GM06990 (cell line): ENCODE results near the gene CXCL12.

Experiments
- DNase-seq: peaks from one replicate; pipeline ENCODE4 v3.0.0-alpha.2; 2011; ENCODE audit not compliant: insufficient read length; ENCODE audit errors: extremely low read depth
- H3K27me3 ChIP-seq: replicated peaks from 2 replicates; pipeline ENCODE4 v1.6.0; 2011; ENCODE audit warnings: low read length; ENCODE audit not compliant: control insufficient read depth, insufficient read depth
- H3K36me3 ChIP-seq: 2 replicates; pipeline ENCODE4 v1.5.1; 2011; ENCODE audit warnings: low read length; ENCODE audit not compliant: control insufficient read depth, insufficient read depth
- H3K4me3 ChIP-seq: replicated peaks from 2 replicates; pipeline ENCODE4 v1.5.1; 2011; ENCODE audit warnings: low read depth, mild to moderate bottlenecking, control low read depth, low read length
- TF ChIP-seq, protein P1 (sequence below): IDR thresholded peaks from 2 replicates; pipeline ENCODE4 v1.5.1; 2011; ENCODE audit warnings: low read length, control low read depth, mild to moderate bottlenecking, inconsistent platforms; ENCODE audit not compliant: insufficient read depth, poor library complexity, severe bottlenecking

The CXCL12 gene

DNA sequence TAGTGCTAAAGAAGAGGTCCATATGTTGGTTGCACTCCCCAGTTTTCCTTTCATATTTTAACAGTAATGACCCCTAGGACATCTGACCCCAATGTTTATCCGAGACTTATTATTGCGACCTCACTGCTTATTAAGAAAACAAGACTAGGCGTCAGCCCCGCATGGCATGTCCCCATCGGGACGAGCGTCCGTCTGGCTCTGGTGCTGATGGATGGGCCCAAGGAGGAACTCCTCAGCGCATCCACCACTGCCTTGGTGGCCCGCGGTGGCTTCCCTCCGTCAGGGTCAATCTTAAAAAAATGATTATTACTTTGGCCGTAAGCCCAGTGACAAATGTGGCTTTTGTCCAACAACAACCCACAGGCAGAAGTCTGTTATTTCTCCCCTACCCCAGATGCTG, 40.1 kb upstream of the CXCL12 start:
- no peak for DNase-seq
- Histone ChIP-seq H3K36me3 (no peaks in the 10 kb centered on the region), H3K4me3 (no peak overlapping the region), H3K27me3 (no peaks in the 10 kb centered on the region; the same call in none of the 2 replicates)
- TF ChIP-seq, protein P1, sequence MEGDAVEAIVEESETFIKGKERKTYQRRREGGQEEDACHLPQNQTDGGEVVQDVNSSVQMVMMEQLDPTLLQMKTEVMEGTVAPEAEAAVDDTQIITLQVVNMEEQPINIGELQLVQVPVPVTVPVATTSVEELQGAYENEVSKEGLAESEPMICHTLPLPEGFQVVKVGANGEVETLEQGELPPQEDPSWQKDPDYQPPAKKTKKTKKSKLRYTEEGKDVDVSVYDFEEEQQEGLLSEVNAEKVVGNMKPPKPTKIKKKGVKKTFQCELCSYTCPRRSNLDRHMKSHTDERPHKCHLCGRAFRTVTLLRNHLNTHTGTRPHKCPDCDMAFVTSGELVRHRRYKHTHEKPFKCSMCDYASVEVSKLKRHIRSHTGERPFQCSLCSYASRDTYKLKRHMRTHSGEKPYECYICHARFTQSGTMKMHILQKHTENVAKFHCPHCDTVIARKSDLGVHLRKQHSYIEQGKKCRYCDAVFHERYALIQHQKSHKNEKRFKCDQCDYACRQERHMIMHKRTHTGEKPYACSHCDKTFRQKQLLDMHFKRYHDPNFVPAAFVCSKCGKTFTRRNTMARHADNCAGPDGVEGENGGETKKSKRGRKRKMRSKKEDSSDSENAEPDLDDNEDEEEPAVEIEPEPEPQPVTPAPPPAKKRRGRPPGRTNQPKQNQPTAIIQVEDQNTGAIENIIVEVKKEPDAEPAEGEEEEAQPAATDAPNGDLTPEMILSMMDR, result no peak

DNA sequence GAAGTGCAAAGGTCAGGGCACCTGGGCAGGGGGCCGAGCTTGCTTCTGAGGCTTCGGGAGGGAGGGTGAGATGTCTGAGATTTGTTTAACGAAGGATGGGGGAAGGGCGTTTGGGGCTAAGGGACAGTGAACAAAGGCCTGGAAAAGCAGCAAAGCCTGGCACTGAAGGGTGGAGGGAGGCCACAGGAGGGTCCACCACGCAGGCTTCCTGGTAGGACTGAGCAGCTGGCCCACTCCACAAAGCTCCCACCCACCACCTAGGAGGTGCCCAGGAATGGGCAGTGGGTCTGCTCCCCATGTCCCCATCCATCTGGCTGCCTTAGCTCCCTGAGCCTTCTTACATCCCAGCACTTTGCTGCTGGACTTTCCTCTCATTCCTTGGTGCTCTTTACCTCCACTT, 39.4 kb upstream of the CXCL12 start:
- no peaks in the 10 kb centered on the region for H3K36me3 ChIP-seq
- TF ChIP-seq, protein P1, result no peak
- H3K4me3 ChIP-seq, result no peak overlapping the region
- H3K27me3 ChIP-seq, result no peaks in the 10 kb centered on the region; the same call in none of the 2 replicates
- DNase-seq, result no peak

DNA sequence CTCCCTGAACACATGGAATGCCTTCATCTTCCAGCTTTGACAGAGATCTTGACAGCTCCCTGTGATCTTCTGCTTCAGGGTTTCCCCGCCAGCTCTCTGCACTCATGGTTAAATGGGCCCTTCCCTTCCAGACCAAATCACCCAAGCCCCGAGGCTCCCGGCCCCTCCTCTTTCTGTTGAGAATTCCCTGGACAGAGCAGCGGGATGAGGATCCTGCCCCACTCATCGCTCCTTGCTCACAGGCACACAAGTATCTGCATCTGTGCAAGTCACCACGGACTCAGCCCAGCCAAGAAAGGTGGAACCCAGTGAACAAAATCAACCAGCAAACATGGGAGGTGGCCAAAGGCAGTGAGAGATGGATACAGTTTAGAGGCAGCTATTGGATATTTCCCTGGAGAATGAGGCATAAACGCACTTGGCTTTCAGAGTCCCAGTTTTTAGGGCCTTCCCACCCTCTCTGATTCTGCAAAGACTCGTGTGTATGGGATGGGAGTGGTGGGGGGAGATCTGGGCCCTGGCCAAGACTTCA, 37.7 kb upstream of the CXCL12 start:
- H3K4me3 ChIP-seq, result no peak overlapping the region

DNA sequence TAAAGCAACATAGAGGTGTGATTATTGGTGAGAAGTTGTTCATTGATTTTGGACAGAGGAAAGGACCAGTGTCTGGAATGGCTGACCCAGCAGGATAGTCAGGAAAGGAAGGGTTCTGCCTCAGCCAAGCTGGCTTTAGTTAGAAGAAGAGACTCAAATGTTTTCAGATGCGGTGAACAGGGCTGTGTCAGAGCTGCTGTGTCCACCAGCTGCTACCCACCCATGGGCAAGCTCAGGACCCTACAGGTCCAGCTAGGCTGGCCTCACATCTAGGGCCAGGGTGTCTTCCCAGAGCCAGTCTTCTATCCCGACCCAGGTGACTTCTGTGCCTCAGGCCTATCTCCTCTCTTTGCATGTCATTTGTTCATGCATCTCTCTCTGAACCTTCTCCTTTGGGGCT, 37.3 kb upstream of the CXCL12 start:
- Histone ChIP-seq H3K27me3 (no peaks in the 10 kb centered on the region; the same call in none of the 2 replicates), H3K4me3 (no peak overlapping the region), H3K36me3 (no peaks in the 10 kb centered on the region)
- TF ChIP-seq, protein P1, result no peak
- no peak for DNase-seq

More for the DNA sequence above, 37.7 kb upstream of the CXCL12 start:
- no peaks in the 10 kb centered on the region; the same call in none of the 2 replicates for H3K27me3 ChIP-seq
- no peaks in the 10 kb centered on the region for H3K36me3 ChIP-seq
- TF ChIP-seq, protein P1, result no peak
- no peak for DNase-seq

DNA sequence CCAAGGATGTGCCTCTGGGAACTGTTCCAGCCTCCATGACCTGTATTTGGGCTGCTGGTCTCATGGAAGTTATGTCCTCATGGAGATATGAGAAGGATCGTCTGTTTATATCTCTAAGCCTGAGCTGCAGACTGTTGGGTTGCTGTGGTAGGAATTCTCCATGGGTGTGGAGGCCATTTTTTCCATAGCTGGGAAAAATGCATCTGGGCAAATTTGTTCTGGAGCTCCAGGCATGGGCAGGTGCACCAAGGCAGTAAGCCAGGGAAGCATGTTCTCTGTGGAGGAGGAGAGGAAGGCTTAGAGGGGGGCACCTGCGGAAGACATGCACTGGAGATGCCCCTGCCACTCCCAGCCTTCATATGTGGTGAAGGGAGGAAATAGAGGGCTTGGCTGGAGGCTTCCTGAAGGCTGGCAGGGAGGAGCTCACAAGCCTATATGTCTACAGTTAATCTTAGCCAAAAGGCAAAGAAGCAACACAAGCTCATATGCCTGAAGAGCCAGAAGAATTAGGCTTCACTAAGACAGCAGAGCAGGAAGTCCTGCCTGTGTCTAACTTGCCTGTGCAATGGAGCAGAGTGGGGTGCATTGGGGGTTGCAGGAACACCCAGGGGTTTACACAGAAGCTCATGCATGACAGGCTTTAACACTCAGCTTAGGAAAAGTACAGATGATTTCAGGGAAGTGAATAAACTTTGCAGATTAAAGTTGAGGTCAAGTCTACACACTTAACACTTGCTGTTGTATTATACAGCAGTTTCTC, 35.1 kb upstream of the CXCL12 start:
- Histone ChIP-seq H3K36me3 (no peaks in the 10 kb centered on the region), H3K27me3 (no peaks in the 10 kb centered on the region; the same call in 1 of the 2 replicates), H3K4me3 (no peak overlapping the region)
- DNase-seq, result no peak
- TF ChIP-seq, protein P1, result no peak

DNA sequence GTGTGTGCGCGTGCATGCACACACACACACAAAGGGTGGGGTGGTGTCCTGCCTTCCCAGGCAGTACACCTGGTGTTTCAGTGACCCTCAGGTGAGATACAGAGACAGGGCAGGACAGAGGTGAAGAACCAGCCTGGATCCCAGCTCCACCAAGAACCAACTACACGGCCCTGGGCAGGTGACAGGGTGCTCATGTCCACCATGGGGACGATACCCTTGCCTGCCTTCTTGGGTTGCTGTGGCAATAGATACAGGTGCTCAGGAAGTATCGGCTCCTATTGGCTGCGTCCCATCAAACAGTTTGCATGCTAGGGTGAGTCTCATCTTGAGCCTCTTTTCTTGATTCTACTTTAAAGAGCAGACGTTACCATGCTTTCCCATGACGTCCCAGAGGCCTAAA, 33.7 kb upstream of the CXCL12 start:
- Histone ChIP-seq H3K4me3 (no peak overlapping the region), H3K36me3 (no peaks in the 10 kb centered on the region), H3K27me3 (no peaks in the 10 kb centered on the region; the same call in 1 of the 2 replicates)
- TF ChIP-seq, protein P1, result no peak
- DNase-seq, result no peak
